ENCODE data around the gene KIAA1755. TPM values are rescaled to one million over a fixed set of nuclear protein-coding genes. Genes with fewer than 3 reads are reported as not detected.

Gene KIAA1755
- total RNA-seq (2021) = 0.17 and 0.18 TPM in 2 replicates
- long read RNA-seq, partial matches to known transcripts = 0 of 1 reads
- long read RNA-seq, other reads (novel, unspliced or antisense) = 1 of 1 reads

GRCh38 chr20:38260378-38261053, at the start of gene KIAA1755:
Gene KIAA1755 (minus strand): TSS chr20:38260735. CDS start chr20:38260500, 235 bp downstream.
- DNase-seq = peak; percentile 43
- no peak within 1 kb of the TSS for H4K91ac ChIP-seq (ENCODE audit: insufficient read length, low read depth, low read length)
- H2AFZ ChIP-seq (ENCODE audit: low read length) = no peak within 1 kb of the TSS
- H3K4ac ChIP-seq (ENCODE audit: low read depth, low read length) = no peak within 1 kb of the TSS
- Mint-ChIP-seq H3K27me3 (ENCODE audit: low read depth) (peaks cover 45% of the 10 kb centered on the region), H3K9me3 (no peaks in the 10 kb centered on the region; a peak in 1 of 5 replicates), H3K4me1 (peaks cover 4 to 14% of the 10 kb centered on the region in 2 experiments; a peak in 3 of 4 replicates), H3K4me3 (peak within 1 kb of the TSS; percentile 57 to 79), H3K36me3 (ENCODE audit: insufficient read depth in 1 of 3, low read depth in 3 of 3) (no peaks in the 10 kb centered on the region), H3K27ac (0 out of 7 replicates have a peak within 1 kb of the TSS, but pooled peaks of 1 of the 3 experiments have one; percentile 33)
- no peak within 1 kb of the TSS for H2AK5ac ChIP-seq (ENCODE audit: insufficient read length, low read length)
- no peaks in the 10 kb centered on the region for H3K4me1 ChIP-seq (ENCODE audit: insufficient read depth, low read length)
- H3K18ac ChIP-seq (ENCODE audit: insufficient read length, low read depth, low read length) = no peak within 1 kb of the TSS
- no peaks in the 10 kb centered on the region for H4K20me1 ChIP-seq (ENCODE audit: control insufficient read depth, insufficient read depth, insufficient read length)
- no peak within 1 kb of the TSS for H2BK120ac ChIP-seq (ENCODE audit: low read depth, low read length, poor library complexity, severe bottlenecking)
- no peak within 1 kb of the TSS for H4K5ac ChIP-seq (ENCODE audit: insufficient read length, low read depth, low read length)
- H3K27ac ChIP-seq (ENCODE audit: insufficient read length, low read depth, low read length) = no peak within 1 kb of the TSS
- H3K9me3 ChIP-seq (ENCODE audit: control insufficient read depth, low read depth, low read length) = no peaks in the 10 kb centered on the region
- H3T11ph ChIP-seq (ENCODE audit: low read length) = no peak within 1 kb of the TSS
- H3K79me1 ChIP-seq (ENCODE audit: insufficient read depth, low read depth, low read length, poor library complexity, severe bottlenecking) = no peaks in the 10 kb centered on the region
- H3K23ac ChIP-seq (ENCODE audit: insufficient read length, low read depth, low read length) = no peak within 1 kb of the TSS
- no peak within 1 kb of the TSS; the same call in 1 of the 2 replicates for H3K14ac ChIP-seq (ENCODE audit: insufficient read depth, low read length)
- H4K8ac ChIP-seq (replicated peaks; ENCODE audit: insufficient read length, low read depth, low read length) = no peak within 1 kb of the TSS
- H2BK12ac ChIP-seq (ENCODE audit: insufficient read length, low read depth, low read length) = no peak within 1 kb of the TSS
- no peak within 1 kb of the TSS for H2BK15ac ChIP-seq (ENCODE audit: low read depth, low read length)
- no peak within 1 kb of the TSS for H3K56ac ChIP-seq (ENCODE audit: insufficient read length, low read depth, low read length)
- no CpG with 5 or more reads among the region's 65 CpGs for WGBS (ENCODE audit: extremely low coverage, insufficient read length, low lambda C conversion rate)
- peaks cover 4% of the 10 kb centered on the region for H3K23me2 ChIP-seq (ENCODE audit: insufficient read length, low read depth, low read length, poor library complexity, severe bottlenecking)
- no peak within 1 kb of the TSS for H3K9ac ChIP-seq (ENCODE audit: extremely low read depth, insufficient read length, low read length)
- no peak within 1 kb of the TSS for H2BK20ac ChIP-seq (ENCODE audit: low read depth, low read length, poor library complexity, severe bottlenecking)
- H2BK5ac ChIP-seq (ENCODE audit: insufficient read length, low read length) = no peak within 1 kb of the TSS
- no peaks in the 10 kb centered on the region for H3K79me2 ChIP-seq (ENCODE audit: insufficient read depth, low read length)
- no peak for TF ChIP-seq CTCF (conservative IDR thresholded peaks at IDR 0.05)
- H3K4me2 ChIP-seq (ENCODE audit: insufficient read depth, insufficient read length, low read length) = peak within 1 kb of the TSS; percentile 49
- H3K27me3 ChIP-seq (ENCODE audit: insufficient read depth, low read length) = no peaks in the 10 kb centered on the region; the same call in 1 of the 2 replicates

Measured in H9 (cell line).